Measurements from ENCODE around the gene SIGLEC1.

DNA sequence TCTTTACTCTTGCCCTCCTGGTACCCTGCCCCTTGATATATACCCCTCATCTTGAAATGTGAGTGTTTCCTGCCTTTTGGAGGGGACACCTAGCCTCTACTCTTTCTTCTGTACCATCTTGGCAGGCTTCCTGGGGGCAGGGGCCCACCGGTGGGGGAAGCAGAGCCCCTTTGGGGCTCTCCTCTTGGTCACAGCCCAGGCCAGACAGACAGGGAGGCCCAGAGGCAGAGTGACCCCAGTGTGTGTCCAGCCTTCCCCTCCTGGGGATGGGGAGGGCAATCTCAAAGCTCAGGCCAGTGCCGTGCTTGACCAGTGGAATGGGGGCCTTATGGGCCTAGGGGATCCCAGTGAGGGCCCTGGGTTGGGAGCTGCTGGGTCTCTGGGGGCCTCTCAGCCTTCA is 34.2 kb downstream of the SIGLEC1 start:
- TF ChIP-seq POLR2A (IDR thresholded peaks at IDR 0.05) (no peak), CTCF (IDR thresholded peaks at IDR 0.05) (no peak), EP300 (IDR thresholded peaks at IDR 0.05) (no peak)
